OCI-M1 (cell line): ENCODE measurements around the gene ADAMTS4.

ENCODE experiments used
- DNase-seq: peaks from one replicate; lab custom pipeline; 2025; lab: John Stamatoyannopoulos, UW

Gene ADAMTS4

DNA sequence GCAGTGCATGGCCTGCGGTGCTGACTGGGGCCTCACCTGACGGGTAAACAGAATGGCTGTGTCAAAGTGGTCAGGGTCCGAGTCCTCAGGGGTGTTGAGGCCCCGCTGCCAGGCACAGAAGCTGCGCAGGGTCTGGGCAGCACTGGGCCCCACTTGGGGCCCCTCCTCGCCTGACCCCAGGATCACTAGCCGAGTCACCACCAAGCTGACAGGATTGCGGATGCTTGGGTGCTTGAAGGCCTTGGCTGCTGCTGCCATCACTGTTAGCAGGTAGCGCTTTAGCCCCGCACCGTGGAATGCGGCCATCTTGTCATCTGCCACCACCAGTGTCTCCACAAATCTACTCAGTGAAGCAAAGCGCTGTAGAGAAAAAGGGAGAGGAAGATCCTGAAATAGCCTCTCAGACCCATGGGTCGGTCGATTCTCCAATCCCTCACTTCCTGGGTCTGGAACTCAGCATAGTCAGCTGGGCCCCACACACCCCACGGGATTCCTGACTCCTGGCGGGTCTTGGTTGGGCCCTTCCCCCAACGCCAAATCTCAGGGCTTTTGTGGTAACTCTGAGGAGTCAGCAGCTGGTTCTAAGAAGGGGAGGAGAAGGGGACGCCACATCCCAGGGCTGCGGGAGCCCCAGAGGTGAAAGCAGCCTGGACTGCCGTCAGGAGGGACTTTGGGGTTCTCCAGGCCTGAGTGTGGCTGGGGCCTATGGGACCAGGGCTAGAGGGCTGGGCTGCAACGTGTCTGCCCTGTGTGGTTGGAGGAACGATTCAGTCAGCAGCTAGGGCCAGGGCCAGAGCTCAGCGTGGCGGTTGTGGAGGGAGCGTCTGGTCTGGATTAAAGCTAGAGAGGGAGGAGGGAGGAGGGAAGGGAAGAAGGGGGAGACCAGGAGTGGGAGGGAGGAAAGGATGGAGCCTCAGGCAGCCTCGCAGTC lies 2.1 kb downstream of the ADAMTS4 start:
- no peak for DNase-seq

DNA sequence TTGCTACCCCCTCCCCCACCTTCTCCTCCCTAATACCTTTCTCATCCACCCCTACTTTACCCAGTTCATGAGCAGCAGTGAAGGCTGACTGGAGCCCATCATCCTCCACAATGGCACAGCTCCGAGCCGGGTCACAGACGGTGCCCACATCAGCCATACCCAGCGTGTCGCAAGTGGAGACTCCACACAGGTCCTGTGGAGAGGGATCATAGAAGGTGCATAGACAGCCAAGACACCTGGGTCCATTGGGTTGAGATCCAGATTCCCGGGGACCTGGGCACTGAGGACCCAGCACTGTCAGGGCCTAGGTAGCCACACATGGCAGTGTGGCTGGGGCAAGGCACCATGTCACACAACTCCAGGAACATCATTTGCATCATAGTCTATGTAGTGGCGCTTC lies 2.7 kb downstream of the ADAMTS4 start:
- no peak for DNase-seq

DNA sequence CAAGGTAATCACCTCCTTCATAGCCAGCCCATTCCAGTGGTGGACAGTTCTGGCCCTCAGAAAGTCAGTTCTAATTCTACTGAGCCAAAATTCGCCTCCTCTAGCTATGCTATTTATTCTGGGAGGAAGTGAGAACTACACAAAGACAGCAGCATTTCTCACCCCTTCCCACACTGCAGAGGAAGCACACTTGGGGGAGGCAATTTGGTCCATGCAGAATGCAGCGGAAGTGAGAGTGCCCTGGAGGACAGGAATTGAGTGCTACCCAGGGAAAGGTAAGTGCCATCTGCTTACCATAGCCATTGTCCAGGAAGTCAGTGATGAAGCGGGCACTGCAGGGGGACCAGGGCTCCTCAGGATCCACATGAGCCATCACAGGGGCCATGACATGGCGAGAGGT lies 3.7 kb downstream of the ADAMTS4 start:
- DNase-seq = no peak

DNA sequence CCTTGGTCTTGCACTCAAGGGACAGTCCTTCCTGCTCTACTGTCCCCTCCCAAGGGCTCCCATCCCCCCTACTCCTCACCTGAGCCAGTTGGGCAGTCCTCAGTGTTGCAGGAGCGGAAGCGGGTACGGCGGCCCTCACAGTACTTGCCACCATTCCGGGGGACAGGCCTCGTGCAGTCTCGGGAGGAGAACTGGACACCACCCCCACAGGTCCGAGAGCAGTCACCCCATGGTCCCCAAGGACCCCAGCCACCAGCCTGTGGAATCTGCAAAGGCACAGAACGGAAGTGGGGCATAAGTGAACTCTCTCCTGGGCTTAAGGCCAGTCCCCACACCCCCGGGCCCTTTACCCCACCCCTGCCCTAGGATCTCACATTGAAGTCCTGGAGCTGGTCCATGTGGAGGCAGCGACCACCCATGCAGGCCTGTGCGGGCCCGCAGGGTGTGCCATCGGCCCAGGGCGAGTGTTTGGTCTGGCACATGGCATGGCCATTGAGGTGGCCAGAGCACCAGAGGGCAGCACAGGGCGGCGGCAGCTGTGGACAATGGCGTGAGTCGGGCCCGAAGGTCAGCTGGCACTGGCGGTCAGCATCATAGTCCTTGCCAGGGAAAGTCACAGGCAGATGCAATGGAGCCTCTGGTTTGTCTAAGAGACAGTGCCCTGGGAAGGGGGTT lies 5.2 kb downstream of the ADAMTS4 start:
- no peak for DNase-seq

DNA sequence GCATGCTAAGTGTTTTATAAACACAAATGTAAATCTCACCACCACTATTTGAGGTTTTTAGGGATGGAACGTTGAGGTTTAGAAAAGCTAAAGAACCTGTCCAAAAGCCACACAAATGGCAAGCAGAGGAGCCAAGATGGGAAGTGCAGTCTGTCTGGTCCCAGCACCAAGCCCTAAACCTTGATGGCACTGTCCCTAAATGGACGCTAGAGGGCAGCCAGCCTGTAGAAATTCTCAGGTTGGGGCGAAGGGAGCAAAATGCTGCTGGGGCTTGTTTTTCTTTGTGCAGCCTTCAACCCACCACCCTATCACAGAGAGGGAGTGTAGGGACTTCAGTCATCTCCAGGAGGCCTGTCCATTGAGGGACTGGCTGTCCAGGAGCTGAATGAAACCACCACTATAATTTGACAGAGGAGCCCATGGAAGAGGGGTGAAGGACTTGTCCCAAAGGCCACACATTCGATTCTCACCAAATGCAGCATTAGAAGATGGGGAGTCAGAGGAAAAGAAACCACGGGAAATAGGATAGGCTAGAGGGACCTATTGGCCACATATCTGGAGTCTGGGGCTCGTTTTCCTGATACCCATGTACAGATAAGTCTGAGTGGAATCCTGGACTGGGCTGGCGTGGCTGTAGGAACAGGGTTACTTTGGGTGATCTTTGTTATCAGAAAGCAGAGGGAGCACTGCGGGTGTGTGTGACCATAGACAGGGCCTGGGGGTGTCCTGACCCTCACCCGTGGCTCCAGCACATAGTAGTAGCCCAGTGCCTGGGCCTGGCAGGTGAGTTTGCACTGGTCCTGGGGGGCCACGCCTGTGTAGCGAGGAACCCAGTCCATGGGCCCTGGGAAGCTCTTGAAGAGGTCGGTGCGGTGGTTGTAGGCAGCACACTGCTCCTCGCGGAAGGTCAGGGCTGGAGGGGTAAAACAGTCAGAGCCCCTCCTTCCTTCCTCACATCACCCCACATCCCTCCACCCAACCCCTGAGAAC lies 6.1 kb downstream of the ADAMTS4 start:
- DNase-seq = peak; percentile 90

DNA sequence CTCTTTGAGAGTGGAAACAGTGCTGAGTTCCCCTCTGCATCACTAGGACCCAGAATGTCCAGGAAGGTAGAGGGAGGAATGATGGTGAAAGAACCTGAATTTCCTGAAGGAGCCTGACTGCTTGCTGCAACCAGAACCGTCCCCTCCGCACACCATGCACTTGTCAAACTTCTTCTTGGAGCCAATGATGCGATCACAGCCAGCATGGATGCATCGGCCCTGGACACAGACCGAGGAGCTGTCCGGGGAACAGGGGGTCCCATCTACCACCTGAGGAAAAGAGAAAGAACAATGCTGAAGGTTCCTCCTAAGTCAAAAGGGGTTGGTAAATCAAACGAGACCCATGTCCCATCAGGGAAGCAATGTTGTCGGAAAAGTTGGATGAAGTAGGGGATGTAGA lies 6.9 kb downstream of the ADAMTS4 start:
- DNase-seq = no peak

DNA sequence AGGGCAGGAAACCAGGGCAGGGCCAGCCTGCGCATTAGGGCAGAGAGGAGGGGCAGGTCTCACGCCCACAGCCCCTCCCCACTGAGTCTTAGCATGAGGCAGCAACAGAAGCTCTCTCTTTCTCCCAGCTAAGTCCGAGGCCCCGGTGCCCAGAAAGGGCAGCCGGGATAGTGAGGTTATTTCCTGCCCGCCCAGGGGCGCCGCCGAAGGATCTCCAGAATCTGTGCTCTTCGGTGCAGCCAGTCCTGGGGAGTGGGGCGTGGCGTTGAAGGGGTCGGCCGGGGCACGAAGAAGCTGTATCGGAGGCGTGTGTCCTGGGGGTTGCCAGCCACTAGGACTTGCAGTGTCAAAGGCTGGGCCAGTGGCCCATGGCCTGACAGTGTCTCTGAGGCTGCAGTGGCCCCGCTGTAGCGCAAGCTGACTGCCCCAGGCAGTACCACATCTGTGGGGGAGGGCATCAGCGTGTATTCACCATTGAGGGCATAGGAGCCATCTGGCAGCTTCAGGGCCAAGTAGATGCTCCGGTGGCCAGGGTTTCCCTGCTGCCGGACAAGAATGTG lies 7.8 kb downstream of the ADAMTS4 start:
- no peak for DNase-seq

DNA sequence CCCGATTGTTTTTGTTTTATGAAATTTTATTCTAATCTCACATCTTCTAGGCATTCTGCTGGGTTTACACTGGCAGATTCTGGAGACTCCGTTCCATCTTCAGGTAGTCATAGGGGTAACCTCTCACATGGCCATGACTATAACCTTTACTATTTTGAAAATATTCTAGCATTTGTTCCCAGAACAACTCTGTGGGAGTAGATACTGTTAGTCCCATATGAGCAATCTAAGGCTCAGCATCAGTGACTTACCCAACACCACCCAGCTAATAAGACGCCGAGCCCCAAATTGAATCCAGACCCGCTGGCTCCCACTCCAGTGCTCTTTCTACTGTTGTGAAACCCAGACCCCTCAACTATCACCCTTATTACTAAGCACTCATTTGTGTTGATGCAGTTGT lies 9.8 kb downstream of the ADAMTS4 start:
- no peak for DNase-seq

DNA sequence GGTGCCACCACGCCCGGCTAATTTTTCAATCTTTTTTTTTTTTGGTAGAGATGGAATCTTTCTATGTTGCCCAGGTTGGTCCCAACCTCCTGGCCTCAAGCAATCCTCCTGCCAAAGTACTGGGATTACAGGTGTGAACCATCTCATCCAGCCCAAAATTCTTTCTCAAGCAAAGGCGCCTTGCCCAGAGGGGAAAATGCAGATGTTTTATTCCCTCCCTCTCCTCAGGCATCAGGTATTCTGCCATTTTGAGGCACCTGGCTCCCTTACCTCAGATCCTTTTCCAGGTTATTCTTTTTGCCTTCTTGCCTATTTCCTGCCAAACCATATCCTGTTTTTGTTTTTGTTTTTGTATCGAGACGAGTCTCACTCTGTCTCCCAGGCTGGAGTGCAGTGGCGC lies 10.5 kb downstream of the ADAMTS4 start:
- no peak for DNase-seq

DNA sequence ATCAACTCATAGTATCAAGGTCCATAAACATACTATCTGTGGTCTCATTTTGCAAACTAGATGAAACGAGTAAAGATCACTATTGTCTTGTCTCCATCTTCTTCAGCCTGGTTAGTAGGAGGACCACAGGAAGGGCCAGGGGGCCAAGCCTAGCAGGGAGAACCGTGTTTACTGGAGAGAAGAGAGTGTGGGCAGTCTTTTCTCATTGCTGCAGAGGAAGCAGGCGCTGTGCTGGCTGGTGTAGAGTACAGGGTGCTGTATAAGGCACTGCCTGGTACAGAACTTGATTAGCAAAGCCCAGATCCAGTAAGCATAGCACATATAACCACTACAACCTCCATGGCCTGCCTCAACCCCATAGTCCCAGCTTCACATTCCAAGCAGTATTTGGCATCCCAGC lies 11.5 kb downstream of the ADAMTS4 start:
- DNase-seq = no peak

DNA sequence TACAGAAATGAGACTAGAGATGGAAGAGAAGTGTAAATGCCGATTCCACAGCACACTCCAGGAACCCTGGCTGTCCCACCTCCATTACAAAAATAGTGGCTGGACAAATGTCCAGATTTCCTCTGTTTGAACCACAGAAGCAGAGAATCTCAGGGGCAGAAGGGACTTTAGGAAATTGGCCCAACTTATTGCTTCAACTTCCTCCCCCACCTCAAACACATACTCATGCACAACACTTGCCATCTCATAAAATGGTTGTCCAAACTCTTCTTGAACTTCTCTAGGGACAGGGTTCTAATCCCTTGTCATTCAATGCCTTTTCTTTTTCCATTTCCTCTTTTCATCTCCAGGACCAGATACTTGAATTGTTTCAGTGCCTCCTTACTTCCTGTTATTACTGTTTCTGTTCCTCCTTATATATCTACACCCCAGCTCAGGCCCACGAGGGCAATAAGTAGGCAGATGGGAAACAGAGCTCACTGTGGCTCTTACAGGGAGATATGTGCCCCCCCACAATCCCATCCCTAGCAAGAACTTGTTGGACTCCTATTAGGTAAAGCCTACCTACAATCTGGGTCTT lies 13.0 kb downstream of the ADAMTS4 start:
- peak; percentile 82 for DNase-seq

DNA sequence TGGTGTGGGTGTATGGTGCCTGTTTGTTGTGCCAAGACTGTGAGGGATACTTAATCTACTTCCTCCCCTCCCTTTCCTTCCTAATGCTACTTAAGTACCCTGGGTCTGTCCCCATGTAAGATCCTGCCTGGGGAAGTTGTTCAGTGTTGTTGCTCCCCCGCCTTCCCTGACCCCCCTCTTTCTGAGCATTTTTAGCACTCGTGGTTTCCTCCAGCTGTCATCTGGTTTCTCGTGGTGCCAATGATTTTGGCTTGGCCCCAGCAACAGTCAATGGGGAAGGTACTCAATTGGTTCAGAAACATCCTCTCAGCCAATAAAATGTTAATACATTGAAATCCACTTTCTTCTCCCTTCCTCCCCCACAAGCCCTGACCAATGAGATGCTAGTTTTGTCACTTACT lies 13.6 kb downstream of the ADAMTS4 start:
- DNase-seq = peak; percentile 78

DNA sequence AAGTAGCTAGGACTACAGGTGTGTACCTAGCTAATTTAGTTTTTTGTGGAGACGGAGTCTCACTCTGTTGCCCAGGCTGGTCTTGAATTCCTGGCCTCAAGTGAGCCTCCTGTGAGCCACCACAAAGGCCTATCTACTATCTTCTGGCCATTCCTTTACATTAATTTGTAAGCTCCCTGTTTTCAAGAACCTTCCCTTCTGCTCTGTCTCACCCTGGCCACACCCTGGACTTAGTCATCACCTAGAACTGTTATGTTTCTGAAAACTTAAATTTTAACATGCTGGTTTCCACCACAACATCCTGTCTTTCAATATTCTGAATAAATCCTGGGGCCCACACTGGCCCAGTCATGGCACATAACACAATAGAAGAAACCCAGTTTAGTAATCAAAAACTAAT lies 16.6 kb downstream of the ADAMTS4 start:
- peak; percentile 20 for DNase-seq

DNA sequence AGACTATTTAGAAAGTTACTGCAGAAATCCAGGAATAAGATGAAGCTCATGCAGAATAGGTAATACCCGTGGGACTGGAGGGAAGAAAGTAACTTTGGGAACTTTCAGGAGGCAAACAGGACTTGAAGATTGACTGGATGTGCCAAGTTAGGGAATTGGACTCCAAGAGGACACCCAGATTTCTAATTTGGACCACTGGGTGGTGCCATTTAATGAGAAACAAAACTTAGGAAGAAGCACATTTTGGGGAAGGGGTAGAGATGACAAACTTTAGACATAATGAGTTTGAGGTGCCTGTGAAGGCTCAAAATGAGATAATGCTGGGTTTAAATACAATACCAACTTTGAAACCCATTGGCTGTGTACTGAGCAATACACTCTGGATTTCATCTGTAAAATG lies 18.2 kb downstream of the ADAMTS4 start:
- DNase-seq = peak; percentile 78

DNA sequence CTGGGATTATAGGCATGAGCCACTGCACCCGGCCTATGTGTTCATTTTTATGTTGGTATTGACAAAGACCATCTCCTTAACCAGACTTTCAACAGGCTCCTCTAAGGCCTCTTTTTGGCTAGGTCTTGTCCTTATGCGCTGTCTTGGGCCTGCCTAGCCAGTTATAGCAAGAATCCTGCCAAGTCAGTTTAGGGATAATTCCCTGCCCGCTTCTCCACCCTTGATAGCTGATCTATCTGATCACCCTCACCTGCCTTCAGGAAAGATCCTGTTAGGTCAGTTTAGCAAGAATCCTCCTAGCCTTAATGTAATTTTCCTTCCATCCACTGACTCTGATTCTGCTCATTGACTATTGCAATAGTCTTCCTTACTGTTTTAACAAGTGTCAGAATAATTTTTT lies 19.2 kb downstream of the ADAMTS4 start:
- no peak for DNase-seq

DNA sequence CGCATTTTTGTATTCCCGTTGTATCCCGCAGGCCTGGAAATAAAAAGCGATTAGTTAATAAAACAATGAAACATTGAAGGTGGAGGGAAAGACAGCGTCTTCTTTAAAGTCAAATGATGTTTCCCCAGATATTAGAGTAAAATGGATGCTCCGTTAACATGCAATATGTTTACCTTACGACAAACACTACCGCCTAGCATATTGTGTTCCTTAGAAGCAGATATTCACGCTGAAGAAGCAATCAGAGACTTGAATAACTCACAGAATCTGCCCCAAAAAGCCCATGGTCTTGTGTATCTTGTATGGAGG lies 21.0 kb downstream of the ADAMTS4 start:
- DNase-seq = no peak

DNA sequence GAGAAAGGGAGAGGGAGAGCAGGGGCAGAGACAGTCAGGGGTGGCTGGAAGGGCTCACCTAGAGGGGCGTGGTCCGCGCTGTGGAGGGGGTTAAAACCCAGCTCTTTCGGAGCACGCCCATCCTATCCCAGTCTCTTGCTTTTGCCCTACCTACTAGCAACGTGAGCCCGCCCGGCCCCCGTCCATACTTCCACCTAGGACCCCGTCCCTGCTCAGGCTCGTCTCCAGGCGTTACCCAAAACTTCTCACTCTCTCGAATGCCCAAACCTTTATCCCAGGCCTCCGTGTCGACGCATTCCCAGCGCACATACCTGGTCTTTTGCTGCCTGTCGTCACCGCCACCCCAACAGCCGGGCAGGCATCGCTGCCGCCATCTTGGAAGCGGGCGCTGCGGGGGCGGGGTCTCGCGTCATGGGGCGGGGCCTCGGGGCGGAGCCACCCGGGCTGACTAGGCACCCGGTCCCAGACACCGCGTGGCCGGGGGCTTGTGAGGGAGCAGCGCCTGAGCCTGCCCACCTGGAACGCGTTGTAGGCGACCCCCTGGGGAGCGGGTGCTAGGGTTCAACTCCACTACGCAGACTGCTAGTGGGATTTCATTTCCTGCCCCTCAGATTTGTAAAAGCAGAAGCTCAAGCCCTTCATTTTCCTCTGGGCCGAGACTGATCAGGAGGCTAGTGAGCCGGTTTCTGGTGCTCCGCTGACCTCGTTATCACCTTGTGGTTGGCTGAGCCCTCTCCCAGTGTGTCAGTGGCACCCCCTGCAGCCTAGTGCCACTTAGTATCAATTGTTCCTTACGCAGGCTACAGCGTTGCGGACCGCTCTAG lies 21.5 kb downstream of the ADAMTS4 start, which contains the start of gene B4GALT3:
B4GALT3 (minus strand) TSS at position 396 of the 824 bp plus-strand sequence. CDS start 1,447 bp downstream, outside the sequence.
- peak; percentile 98 for DNase-seq

DNA sequence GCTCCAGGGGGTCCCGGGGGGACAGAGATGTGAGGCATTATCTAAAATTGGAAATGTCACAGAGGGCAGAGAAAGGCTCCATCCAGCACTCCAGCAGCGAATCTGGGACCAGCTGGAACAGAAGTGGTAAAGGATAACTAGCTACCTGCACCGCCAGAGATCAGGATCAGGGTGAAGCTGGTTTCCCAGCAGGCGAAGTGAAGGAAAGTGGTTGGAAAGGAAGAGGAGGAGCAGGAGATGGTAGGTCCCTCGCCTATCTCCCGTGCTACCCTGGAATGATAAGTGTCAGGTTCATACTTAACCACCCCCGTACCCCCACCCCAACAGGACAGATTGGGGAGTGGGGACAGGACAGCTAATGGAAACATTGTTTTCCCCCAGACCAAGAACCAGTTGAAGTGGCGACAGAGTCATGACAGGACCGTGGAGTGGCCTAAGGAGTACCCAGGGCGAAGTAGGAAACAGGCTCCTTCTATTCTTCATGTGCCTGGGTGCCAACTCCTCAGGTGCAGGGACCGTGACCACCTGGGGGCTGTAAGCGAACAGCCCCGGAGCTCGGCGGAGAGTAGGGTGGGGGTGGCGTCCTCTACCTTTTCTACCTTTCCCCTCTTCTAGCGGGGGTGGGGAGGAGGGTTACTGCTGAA lies 22.3 kb downstream of the ADAMTS4 start:
- DNase-seq = peak; percentile 58

DNA sequence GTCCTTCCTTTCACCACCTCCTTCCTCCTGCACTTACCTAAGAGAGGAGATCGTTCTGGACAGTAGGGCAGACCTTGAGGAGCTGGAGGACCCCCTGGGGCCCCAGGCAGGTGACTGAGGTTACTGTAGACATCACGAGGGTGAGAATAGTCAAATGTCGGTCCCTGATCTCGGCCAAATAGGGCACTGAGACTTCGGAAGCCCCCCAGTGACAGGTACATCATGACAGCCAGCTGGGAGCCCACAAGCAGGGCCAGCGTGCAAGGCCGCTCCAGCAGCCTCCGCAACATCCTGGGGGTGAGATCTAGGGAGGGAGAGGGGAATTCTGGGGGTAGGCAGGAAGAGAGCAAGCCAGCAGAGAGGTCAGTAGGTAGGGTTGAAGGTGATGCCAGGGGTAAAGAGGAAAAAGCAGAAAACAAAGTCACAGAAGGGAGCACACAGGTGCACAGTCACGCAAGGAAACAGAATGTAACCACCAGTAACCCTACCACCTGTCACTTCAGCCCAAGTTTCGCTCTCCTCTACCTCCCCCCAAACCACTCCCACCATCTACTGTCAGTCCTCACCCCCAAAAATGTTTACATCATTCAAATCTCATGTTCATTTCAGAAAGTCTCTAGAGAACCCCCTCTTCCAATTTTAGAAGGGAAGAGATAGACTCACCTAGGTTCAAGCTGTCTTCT lies 22.9 kb downstream of the ADAMTS4 start:
- DNase-seq = no peak

DNA sequence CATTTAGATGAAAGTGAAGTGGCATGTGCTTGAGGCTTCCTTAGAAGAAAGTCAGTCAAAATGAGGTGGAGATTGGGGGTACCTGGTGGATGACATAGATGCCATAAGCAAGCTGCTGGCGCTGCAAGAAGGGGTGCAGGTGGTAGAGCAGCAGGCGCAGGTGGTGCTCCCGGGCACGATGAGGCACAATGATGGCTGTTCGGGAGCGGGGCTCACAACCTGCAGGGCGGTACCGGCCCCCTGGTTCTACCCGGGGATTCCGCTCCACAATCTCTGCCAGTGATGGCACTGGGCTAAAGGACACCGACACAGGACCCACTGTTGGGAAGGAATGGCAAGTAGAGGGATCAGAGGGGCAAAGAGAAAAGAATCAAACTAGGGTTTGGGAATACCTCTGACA lies 23.9 kb downstream of the ADAMTS4 start:
- no peak for DNase-seq
